Stimulated activated CD4-positive, alpha-beta T cell treated with anti-CD3 and anti-CD28 coated beads, Interleukin-15, amount 100 ng/mL, for 48 hours (primary cell): ENCODE results near the gene APLP2.

Experiments
- DNase-seq, 2 donors: peaks; one replicate each; pipeline ENCODE4 v3.0.0-alpha.2; 2020; ENCODE audit warnings: low read depth in 2 of 2

APLP2 gene

DNA sequence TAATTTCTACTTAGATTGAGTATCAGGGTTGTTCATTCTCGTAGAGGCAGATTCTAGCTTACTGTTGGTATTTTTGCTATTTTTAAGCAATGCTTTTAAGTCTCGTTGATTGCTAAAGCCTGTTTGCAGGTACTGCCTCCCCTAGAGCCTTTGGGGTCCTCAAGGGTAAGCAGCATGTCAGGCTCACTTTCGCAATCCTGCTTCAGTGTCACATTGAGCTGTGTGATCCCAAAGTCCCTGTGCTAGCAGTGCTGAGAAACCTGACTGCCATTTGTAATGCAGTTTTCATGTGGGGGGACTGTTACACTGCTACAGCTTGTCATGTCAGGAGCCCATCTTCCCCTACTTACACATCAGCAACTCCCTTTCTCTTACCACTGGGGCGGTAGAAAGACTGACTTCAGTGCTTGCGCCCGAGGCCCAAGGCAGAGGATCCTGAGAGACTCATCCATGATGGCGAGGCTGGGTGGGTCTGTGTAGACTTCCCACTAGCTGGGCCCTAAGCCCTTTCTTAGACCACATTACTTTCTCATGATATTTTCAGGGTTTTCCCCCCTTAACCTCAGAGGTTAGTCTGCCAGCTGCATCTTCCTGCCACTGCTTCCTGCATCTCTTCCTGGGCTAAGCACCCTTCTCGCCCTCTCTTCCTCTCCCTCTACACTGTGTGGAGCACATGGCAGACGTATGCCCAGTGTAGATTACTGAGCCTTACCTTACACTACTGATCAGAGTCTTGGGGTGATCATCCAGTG is 49.1 kb downstream of the APLP2 start:
- DNase-seq: no peak

- DNase-seq: no peak
Measured at GRCh38 chr11:130120045-130120444, 50.4 kb downstream of the APLP2 start.

GRCh38 chr11:130121445-130121978 is 51.8 kb downstream of the APLP2 start:
- DNase-seq: no peak

DNA sequence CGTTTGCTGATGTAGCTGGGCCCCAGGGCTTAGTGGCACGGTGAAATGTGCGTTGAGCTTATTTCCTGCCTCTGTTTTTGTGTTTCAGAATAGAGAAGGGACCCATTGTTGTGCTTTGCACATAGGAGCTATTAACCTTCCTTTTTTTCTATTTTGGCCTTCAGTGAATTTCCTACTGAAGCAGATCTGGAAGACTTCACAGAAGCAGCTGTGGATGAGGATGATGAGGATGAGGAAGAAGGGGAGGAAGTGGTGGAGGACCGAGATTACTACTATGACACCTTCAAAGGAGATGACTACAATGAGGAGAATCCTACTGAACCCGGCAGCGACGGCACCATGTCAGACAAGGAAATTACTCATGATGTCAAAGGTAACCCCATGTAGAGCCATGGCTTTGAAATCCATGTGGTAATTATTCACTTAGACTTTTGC is 52.5 kb downstream of the APLP2 start:
- peak; percentile 45 to 53 for DNase-seq

DNA sequence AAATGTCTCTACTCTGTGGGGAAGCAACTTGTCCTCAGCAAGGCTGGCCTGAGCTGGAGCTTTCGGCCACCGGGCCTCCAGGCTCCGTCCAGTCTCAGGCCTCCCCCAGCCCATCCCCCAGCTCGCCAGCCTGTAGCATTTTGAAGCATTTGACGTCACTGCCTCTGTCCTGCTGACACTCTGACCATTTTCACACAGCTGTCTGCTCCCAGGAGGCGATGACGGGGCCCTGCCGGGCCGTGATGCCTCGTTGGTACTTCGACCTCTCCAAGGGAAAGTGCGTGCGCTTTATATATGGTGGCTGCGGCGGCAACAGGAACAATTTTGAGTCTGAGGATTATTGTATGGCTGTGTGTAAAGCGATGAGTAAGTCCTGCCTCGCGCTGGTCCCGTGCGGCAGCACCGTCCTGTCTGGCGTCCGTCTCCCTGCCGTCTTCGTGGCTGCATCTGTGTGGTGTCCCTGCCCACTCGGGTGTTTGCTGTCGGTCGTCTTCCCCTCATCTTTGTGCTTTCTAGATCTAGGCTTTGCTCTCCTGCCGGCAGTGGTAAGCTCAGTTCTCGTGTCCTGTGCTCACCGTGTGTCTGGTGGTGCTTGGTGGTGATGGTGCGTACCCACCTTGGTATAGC is 53.8 kb downstream of the APLP2 start:
- no peak for DNase-seq

- DNase-seq: no peak
Measured at GRCh38 chr11:130124096-130124495, 54.4 kb downstream of the APLP2 start.

DNA sequence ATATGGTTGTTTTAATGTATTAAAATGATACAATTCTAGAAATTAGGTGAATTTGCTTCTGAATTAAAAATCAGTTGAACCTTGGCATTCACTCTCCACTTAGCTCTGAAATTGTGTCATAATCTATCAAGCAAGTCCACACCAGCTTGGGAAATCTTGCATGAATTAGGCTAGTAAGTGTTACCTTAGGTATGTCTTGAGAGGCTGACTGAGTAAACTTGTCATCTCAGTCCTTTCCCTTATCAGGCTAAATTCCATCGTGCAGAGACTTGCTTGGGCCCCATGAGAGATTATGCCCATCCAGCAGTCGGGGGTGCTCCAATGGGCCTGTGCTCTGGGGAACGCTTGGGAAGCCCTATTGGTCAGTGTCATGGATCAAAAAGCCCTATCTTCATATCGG is 55.9 kb downstream of the APLP2 start:
- DNase-seq: no peak

DNA sequence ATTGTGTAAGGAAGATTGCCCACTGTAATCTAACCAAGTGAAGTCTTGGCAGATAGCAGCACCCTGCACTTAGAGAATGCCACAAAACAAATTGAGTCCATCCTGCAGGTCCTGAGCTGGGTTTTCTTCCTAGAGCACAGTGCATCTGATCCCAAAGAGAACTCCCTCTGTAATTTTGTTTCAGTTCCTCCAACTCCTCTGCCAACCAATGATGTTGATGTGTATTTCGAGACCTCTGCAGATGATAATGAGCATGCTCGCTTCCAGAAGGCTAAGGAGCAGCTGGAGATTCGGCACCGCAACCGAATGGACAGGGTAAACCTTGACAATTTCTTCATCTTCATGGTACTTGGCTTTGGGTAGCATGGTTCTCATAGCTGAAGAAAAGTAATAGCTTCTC is 56.8 kb downstream of the APLP2 start:
- DNase-seq: no peak

- no peak for DNase-seq
Measured at GRCh38 chr11:130127509-130127908, 57.8 kb downstream of the APLP2 start.

DNA sequence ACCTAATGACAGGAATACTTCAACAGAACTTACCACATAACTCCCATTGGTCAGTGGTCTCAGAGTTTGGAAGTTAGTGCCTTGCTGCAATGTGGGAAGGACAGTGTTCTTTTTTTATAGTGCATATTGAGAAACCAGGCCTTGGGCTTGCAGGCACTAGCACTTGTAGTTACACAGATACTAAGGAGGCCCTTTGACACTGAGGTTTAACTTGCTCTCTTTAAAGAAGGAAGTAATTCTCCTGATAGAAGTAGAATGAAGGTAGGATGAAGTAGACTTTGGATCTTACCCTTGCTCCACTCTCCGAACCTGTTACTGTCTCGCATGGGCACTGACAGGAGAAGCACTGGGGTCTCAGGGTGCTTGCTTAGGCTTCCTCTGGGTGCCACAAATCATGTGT is 58.9 kb downstream of the APLP2 start:
- no peak for DNase-seq

- no peak for DNase-seq
Measured at GRCh38 chr11:130129922-130130321, 60.2 kb downstream of the APLP2 start.

DNA sequence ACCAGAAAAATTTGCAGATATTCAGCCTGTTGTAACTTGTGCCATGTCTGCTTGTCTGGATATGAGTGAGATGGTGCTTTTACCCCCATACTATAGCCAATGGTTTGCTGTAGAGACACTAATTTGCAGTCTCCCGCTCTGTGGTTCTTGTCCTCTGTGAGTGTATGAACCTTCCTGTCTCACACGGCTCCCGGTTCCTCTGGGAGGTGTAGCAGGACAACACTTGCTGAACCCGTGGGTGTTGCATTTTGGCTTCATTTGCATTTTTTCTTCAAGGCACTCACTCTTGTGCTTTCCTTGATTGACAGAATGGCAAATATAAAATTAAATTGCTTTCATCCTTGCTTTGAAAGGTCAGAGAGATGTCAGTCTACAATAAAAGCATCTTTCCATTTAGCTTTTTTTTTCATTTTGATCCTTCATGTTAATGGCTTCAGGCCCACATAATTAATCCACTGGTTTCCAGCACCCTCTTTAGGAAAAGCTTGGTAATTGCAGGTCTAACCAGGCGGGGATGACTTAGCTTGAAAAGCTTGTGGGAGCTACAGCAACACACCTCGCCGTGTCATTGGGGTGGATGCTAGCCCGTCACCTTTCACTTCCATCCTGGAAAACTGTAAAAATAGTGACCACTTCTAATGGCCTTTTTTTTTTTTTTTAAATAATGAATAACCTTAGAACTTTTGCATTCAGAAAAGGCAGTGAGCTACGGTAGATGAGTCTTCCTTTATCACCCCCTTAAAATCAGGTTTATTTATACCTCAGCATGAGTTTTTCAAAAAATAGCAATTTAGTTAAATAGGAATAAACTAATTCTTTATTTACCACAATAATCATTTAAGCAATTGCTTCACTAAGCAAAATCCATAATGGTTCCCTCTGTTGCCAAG is 62.5 kb downstream of the APLP2 start:
- DNase-seq: peak in 1 of 2 donors; percentile 21

DNA sequence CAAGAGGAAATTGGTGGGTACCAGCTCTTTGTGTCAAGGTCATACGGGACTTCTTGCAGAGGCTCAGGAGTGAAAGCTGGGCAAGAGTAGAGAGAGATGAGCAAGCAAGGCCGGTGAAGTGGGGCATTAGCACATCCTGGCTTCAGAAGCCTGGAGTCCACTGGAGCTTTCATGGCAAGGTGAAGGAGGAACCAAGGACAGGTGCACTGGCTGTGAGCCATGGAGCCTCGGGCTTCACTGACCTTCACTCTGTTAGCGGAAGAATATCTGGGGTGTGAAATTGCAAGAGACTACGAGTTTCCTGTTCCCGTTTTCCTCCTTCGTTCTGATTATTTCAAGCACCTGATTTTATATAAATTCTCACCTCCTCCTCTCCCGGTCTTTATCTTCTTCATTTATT is 64.0 kb downstream of the APLP2 start:
- DNase-seq: no peak

DNA sequence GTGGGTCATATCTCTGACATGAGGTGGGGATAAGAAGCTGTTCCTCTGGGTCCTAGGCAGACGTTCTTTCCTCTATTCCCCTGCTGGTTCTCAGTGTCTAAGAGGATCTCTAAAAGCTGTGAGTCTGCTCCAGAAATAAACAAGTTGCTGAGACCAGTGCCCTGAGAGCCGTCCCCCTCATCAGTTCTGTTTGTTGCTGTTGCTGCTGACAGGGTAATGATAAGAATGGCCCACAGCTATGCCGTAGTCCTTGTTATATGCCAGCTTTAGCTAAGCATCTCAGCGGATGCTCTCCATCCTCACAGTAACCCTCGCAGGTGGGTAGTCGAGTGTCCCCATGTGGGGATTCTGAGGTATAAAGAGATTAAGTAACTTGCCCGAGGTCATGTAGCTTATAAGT is 66.4 kb downstream of the APLP2 start:
- DNase-seq: no peak

- no peak for DNase-seq
Measured at GRCh38 chr11:130137999-130138398, 68.3 kb downstream of the APLP2 start.

GRCh38 chr11:130139401-130139800 is 69.7 kb downstream of the APLP2 start:
- DNase-seq: no peak

GRCh38 chr11:130141561-130142341 is 72.1 kb downstream of the APLP2 start:
- no peak for DNase-seq

DNA sequence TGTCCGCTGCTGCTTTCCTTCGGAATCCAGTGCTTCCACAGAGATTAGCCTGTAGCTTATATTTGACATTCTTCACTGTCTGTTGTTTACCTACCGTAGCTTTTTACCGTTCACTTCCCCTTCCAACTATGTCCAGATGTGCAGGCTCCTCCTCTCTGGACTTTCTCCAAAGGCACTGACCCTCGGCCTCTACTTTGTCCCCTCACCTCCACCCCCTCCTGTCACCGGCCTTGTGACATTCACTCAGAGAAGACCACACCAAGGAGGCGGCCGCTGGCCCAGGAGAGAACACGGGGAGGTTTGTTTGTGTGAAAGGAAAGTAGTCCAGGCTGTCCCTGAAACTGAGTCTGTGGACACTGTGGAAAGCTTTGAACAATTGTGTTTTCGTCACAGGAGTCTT is 74.4 kb downstream of the APLP2 start:
- DNase-seq: no peak

- DNase-seq: no peak
Measured at GRCh38 chr11:130144861-130145281, 75.2 kb downstream of the APLP2 start.

- no peak for DNase-seq
Measured at GRCh38 chr11:130145311-130145812, 75.7 kb downstream of the APLP2 start.
